IgD-negative memory B cell (primary cell): ENCODE data around the gene NUCB1. TPM values are rescaled to one million over a fixed set of nuclear protein-coding genes. Genes with fewer than 3 reads are reported as not detected.
A peak's percentile ranks its signal among the peaks of the same experiment; 100 is the strongest.
"Not testable (repeated sequence)": the region's sequence is repeated elsewhere in the genome, so short reads cannot be mapped to it uniquely, and the experiment has no call there.

Experiments
- H3K27ac Mint-ChIP-seq, 3 donors: one replicate each; pipeline ENCODE4 v1.8.0; 2020 to 2022; ENCODE audit warnings: mild to moderate bottlenecking in 3 of 3, mixed read lengths in 3 of 3, moderate library complexity in 1 of 3
- H3K27me3 Mint-ChIP-seq: one replicate; pipeline ENCODE4 v1.8.0; 2021; ENCODE audit warnings: mixed read lengths
- H3K36me3 Mint-ChIP-seq: one replicate; pipeline ENCODE4 v1.8.0; 2020; ENCODE audit warnings: mild to moderate bottlenecking, mixed read lengths
- H3K4me1 Mint-ChIP-seq, 3 donors: one replicate each; pipeline ENCODE4 v1.8.0; 2020 to 2022; ENCODE audit warnings: mixed read lengths in 3 of 3, mild to moderate bottlenecking in 1 of 3
- H3K4me3 Mint-ChIP-seq, 4 donors: one replicate each; pipeline ENCODE4 v1.8.0; 2020 to 2022; ENCODE audit warnings: mild to moderate bottlenecking in 4 of 4, mixed read lengths in 4 of 4, moderate library complexity in 3 of 4
- H3K9me3 Mint-ChIP-seq, 3 donors: one replicate each; pipeline ENCODE4 v1.8.0; 2020 to 2021; ENCODE audit warnings: mixed read lengths in 3 of 3, mild to moderate bottlenecking in 1 of 3
- polyA plus RNA-seq: library from polyadenylated mRNA; unstranded; fragments of 300-500 nt; fragmentation: Illumina TruSeq; gene quantifications from one replicate; pipeline ENCODE4 v1.2.3, GENCODE V29; 2021

Gene NUCB1
- polyA plus RNA-seq, 1 donor from 2014 or later, result 103 TPM

- H3K36me3 Mint-ChIP-seq, result peaks cover 9% of the 10 kb centered on the region
- H3K4me3 Mint-ChIP-seq, result peak overlapping the region in 2 of 4 donors; percentile 16 to 50
- H3K27ac Mint-ChIP-seq, result no peak overlapping the region
- H3K27me3 Mint-ChIP-seq, result peaks cover 11% of the 10 kb centered on the region
- H3K4me1 Mint-ChIP-seq, result peaks cover 16 to 24% (median 19%) of the 10 kb centered on the region in 3 donors
- H3K9me3 Mint-ChIP-seq, result peaks cover 0 to 3% (median 0%) of the 10 kb centered on the region in 3 donors
Observed at GRCh38 chr19:48870048-48870447, 30.1 kb upstream of the NUCB1 start.

- H3K27ac Mint-ChIP-seq, result peak overlapping the region; percentile 96 to 100 (median 100)
- H3K36me3 Mint-ChIP-seq, result peaks cover 13% of the 10 kb centered on the region
- peak overlapping the region; percentile 95 to 100 (median 100) for H3K4me3 Mint-ChIP-seq
- not testable (repeated sequence) for H3K27me3 Mint-ChIP-seq, H3K9me3 Mint-ChIP-seq
- H3K4me1 Mint-ChIP-seq, result peaks cover 26 to 36% (median 30%) of the 10 kb centered on the region in 3 donors
Observed at GRCh38 chr19:48871471-48872181, 28.5 kb upstream of the NUCB1 start.

- Mint-ChIP-seq H3K4me3 (peak within 1 kb of the TSS; percentile 95 to 100 (median 100)), H3K36me3 (peaks cover 13% of the 10 kb centered on the region), H3K4me1 (peaks cover 29 to 32% (median 30%) of the 10 kb centered on the region in 3 donors), H3K27me3 (no peaks in the 10 kb centered on the region), H3K9me3 (peaks cover 0 to 3% (median 0%) of the 10 kb centered on the region in 3 donors), H3K27ac (peak within 1 kb of the TSS; percentile 96 to 100 (median 100))
Observed at GRCh38 chr19:48872182-48872883, 27.8 kb upstream of the NUCB1 start, which contains the start of gene PPP1R15A. Gene PPP1R15A (plus strand): TSS chr19:48872421. CDS start chr19:48873234, 813 bp downstream.

GRCh38 chr19:48872884-48873475 is 27.1 kb upstream of the NUCB1 start:
- no peaks in the 10 kb centered on the region for H3K27me3 Mint-ChIP-seq
- peak overlapping the region; percentile 96 to 100 (median 100) for H3K27ac Mint-ChIP-seq
- peaks cover 33 to 35% (median 34%) of the 10 kb centered on the region in 3 donors for H3K4me1 Mint-ChIP-seq
- H3K4me3 Mint-ChIP-seq, result peak overlapping the region; percentile 95 to 100 (median 100)
- H3K9me3 Mint-ChIP-seq, result peaks cover 0 to 3% (median 0%) of the 10 kb centered on the region in 3 donors
- H3K36me3 Mint-ChIP-seq, result peaks cover 13% of the 10 kb centered on the region

GRCh38 chr19:48873476-48874302 is 26.4 kb upstream of the NUCB1 start:
- Mint-ChIP-seq H3K27ac (peak overlapping the region; percentile 96 to 100 (median 100)), H3K36me3 (peaks cover 16% of the 10 kb centered on the region), H3K9me3 (peaks cover 0 to 3% (median 0%) of the 10 kb centered on the region in 3 donors), H3K4me3 (peak overlapping the region; percentile 95 to 100 (median 100)), H3K27me3 (no peaks in the 10 kb centered on the region), H3K4me1 (peaks cover 32 to 42% (median 36%) of the 10 kb centered on the region in 3 donors)

GRCh38 chr19:48874303-48875135 is 25.6 kb upstream of the NUCB1 start:
- Mint-ChIP-seq H3K27me3 (no peaks in the 10 kb centered on the region), H3K4me3 (peak overlapping the region; percentile 95 to 100 (median 100)), H3K27ac (peak overlapping the region; percentile 96 to 100 (median 100)), H3K4me1 (peaks cover 32 to 43% (median 37%) of the 10 kb centered on the region in 3 donors), H3K9me3 (peaks cover 0 to 3% (median 0%) of the 10 kb centered on the region in 3 donors), H3K36me3 (peaks cover 16% of the 10 kb centered on the region)

GRCh38 chr19:48876043-48876981 is 23.8 kb upstream of the NUCB1 start:
- not testable (repeated sequence) for H3K9me3 Mint-ChIP-seq, H3K27me3 Mint-ChIP-seq
- peak overlapping the region; percentile 95 to 100 (median 100) for H3K4me3 Mint-ChIP-seq
- peaks cover 37 to 47% (median 40%) of the 10 kb centered on the region in 3 donors for H3K4me1 Mint-ChIP-seq
- peak overlapping the region; percentile 96 to 100 (median 100) for H3K27ac Mint-ChIP-seq
- H3K36me3 Mint-ChIP-seq, result peaks cover 18% of the 10 kb centered on the region

- H3K27me3 Mint-ChIP-seq, result no peaks in the 10 kb centered on the region
- H3K4me1 Mint-ChIP-seq, result peaks cover 36 to 52% (median 38%) of the 10 kb centered on the region in 3 donors
- H3K27ac Mint-ChIP-seq, result peak overlapping the region; percentile 89 to 100 (median 96)
- no peaks in the 10 kb centered on the region for H3K9me3 Mint-ChIP-seq
- peak overlapping the region in 1 of 4 donors; percentile 68 for H3K4me3 Mint-ChIP-seq
- peaks cover 18% of the 10 kb centered on the region for H3K36me3 Mint-ChIP-seq
Observed at GRCh38 chr19:48877855-48878195, 22.3 kb upstream of the NUCB1 start.

GRCh38 chr19:48878196-48879024 is 21.7 kb upstream of the NUCB1 start:
- H3K27ac Mint-ChIP-seq, result peak overlapping the region; percentile 39 to 96 (median 89)
- no peaks in the 10 kb centered on the region for H3K27me3 Mint-ChIP-seq
- H3K9me3 Mint-ChIP-seq, result no peaks in the 10 kb centered on the region
- H3K4me3 Mint-ChIP-seq, result peak overlapping the region in 2 of 4 donors; percentile 51 to 68
- H3K4me1 Mint-ChIP-seq, result peaks cover 34 to 48% (median 36%) of the 10 kb centered on the region in 3 donors
- peaks cover 18% of the 10 kb centered on the region for H3K36me3 Mint-ChIP-seq

- Mint-ChIP-seq H3K4me3 (peak overlapping the region in 1 of 4 donors; percentile 68), H3K27ac (peak overlapping the region in 1 of 3 donors; percentile 96), H3K27me3 (no peaks in the 10 kb centered on the region)
Observed at GRCh38 chr19:48879025-48879637, 21.0 kb upstream of the NUCB1 start.

GRCh38 chr19:48879696-48880095 is 20.4 kb upstream of the NUCB1 start:
- peaks cover 12% of the 10 kb centered on the region for H3K36me3 Mint-ChIP-seq
- peaks cover 21 to 38% (median 28%) of the 10 kb centered on the region in 3 donors for H3K4me1 Mint-ChIP-seq
- not testable (repeated sequence) for H3K27me3 Mint-ChIP-seq, H3K9me3 Mint-ChIP-seq
- peak overlapping the region; percentile 67 to 96 (median 83) for H3K27ac Mint-ChIP-seq
- peak overlapping the region in 1 of 4 donors; percentile 68 for H3K4me3 Mint-ChIP-seq

More at GRCh38 chr19:48879025-48879637, 21.0 kb upstream of the NUCB1 start:
- Mint-ChIP-seq H3K36me3 (peaks cover 17% of the 10 kb centered on the region), H3K4me1 (peaks cover 27 to 42% (median 29%) of the 10 kb centered on the region in 3 donors), H3K9me3 (no peaks in the 10 kb centered on the region)
